HEK293T (cell line): ENCODE data around the gene BHLHE40.

Experiments
- HDGF ChIP-seq: fragments of 450-650 bp; IDR thresholded peaks from 2 replicates; pipeline ENCODE4 v1.6.1; 2017; ENCODE audit warnings: antibody characterized with exemption, borderline replicate concordance
- L3MBTL2 ChIP-seq: fragments of 450-650 bp; conservative IDR thresholded peaks from 2 replicates; pipeline ENCODE4 v1.6.1; 2016; ENCODE audit warnings: mild to moderate bottlenecking
- TARDBP ChIP-seq: fragments of 450-650 bp; IDR thresholded peaks from 2 replicates; pipeline ENCODE4 v1.6.1; 2016

DNA sequence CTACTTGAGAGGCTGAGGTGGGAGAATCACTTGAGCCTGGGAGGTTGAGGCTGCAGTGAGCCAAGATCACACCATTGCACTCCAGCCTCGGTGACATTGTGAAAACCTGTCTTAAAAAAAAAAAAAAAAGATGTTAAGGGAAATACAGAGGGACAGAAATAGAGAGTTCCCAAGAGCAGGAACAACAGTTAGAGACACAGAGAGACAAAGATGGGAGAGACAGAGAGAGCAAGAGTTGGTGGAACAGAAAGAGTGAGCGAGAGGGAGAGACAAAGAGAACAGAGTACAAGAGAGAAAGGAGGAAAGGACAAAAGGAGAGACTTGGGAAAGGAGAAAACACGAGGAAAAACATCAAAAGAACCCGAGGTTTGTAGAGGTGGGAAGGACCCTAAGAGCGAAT lies 35.8 kb downstream of the BHLHE40 start:
- TF ChIP-seq TARDBP (no peak), HDGF (no peak), L3MBTL2 (no peak)
